Mucosa of stomach (tissue), 1 donor: ENCODE measurements around the gene CACNA2D3.

Source experiments
- H3K27me3 ChIP-seq: one replicate; pipeline ENCODE4 v1.7.0; 2013; ENCODE audit warnings: mild to moderate bottlenecking, low read length; ENCODE audit not compliant: control insufficient read depth, insufficient read depth
- H3K36me3 ChIP-seq: one replicate; pipeline ENCODE4 v1.7.0; 2013; ENCODE audit warnings: low read length; ENCODE audit not compliant: control insufficient read depth, insufficient read depth
- H3K4me1 ChIP-seq: one replicate; pipeline ENCODE4 v1.7.0; 2013; ENCODE audit warnings: mild to moderate bottlenecking, low read length; ENCODE audit not compliant: control insufficient read depth, insufficient read depth
- H3K4me3 ChIP-seq: one replicate; pipeline ENCODE4 v1.7.0; 2013; ENCODE audit warnings: low read length
- H3K9ac ChIP-seq: one replicate; pipeline ENCODE4 v1.7.0; 2013; ENCODE audit warnings: mild to moderate bottlenecking, low read length, moderate library complexity
- H3K9me3 ChIP-seq: one replicate; pipeline ENCODE4 v1.7.0; 2013; ENCODE audit warnings: mild to moderate bottlenecking, low read length, moderate library complexity; ENCODE audit not compliant: control insufficient read depth
- donor health status: Pancreatic carcinoma.

CACNA2D3 gene

GRCh38 chr3:54653456-54654195, 531.3 kb downstream of the CACNA2D3 start:
- H3K9me3 ChIP-seq = no peaks in the 10 kb centered on the region
- H3K4me3 ChIP-seq = no peak overlapping the region
- no peaks in the 10 kb centered on the region for H3K36me3 ChIP-seq
- H3K9ac ChIP-seq = no peak overlapping the region
- no peaks in the 10 kb centered on the region for H3K27me3 ChIP-seq
- no peaks in the 10 kb centered on the region for H3K4me1 ChIP-seq

GRCh38 chr3:54654776-54655175, 532.4 kb downstream of the CACNA2D3 start:
- no peak overlapping the region for H3K4me3 ChIP-seq
- no peaks in the 10 kb centered on the region for H3K36me3 ChIP-seq
- no peaks in the 10 kb centered on the region for H3K9me3 ChIP-seq
- H3K27me3 ChIP-seq = no peaks in the 10 kb centered on the region
- no peaks in the 10 kb centered on the region for H3K4me1 ChIP-seq
- no peak overlapping the region for H3K9ac ChIP-seq

GRCh38 chr3:54659347-54659746, 537.0 kb downstream of the CACNA2D3 start:
- Histone ChIP-seq H3K4me3 (no peak overlapping the region), H3K9ac (no peak overlapping the region), H3K36me3 (no peaks in the 10 kb centered on the region), H3K4me1 (no peaks in the 10 kb centered on the region), H3K27me3 (no peaks in the 10 kb centered on the region), H3K9me3 (no peaks in the 10 kb centered on the region)

GRCh38 chr3:54660714-54661132, 538.4 kb downstream of the CACNA2D3 start:
- Histone ChIP-seq H3K36me3 (no peaks in the 10 kb centered on the region), H3K9ac (no peak overlapping the region), H3K4me1 (no peaks in the 10 kb centered on the region), H3K27me3 (no peaks in the 10 kb centered on the region), H3K9me3 (no peaks in the 10 kb centered on the region), H3K4me3 (no peak overlapping the region)

GRCh38 chr3:54661151-54661550, 538.8 kb downstream of the CACNA2D3 start:
- no peak overlapping the region for H3K4me3 ChIP-seq

GRCh38 chr3:54663501-54664011, 541.2 kb downstream of the CACNA2D3 start:
- Histone ChIP-seq H3K4me3 (no peak overlapping the region), H3K9ac (no peak overlapping the region), H3K27me3 (no peaks in the 10 kb centered on the region), H3K4me1 (no peaks in the 10 kb centered on the region), H3K36me3 (no peaks in the 10 kb centered on the region), H3K9me3 (no peaks in the 10 kb centered on the region)

More at GRCh38 chr3:54661151-54661550, 538.8 kb downstream of the CACNA2D3 start:
- Histone ChIP-seq H3K9ac (no peak overlapping the region), H3K9me3 (no peaks in the 10 kb centered on the region), H3K36me3 (no peaks in the 10 kb centered on the region), H3K4me1 (no peaks in the 10 kb centered on the region), H3K27me3 (no peaks in the 10 kb centered on the region)

DNA sequence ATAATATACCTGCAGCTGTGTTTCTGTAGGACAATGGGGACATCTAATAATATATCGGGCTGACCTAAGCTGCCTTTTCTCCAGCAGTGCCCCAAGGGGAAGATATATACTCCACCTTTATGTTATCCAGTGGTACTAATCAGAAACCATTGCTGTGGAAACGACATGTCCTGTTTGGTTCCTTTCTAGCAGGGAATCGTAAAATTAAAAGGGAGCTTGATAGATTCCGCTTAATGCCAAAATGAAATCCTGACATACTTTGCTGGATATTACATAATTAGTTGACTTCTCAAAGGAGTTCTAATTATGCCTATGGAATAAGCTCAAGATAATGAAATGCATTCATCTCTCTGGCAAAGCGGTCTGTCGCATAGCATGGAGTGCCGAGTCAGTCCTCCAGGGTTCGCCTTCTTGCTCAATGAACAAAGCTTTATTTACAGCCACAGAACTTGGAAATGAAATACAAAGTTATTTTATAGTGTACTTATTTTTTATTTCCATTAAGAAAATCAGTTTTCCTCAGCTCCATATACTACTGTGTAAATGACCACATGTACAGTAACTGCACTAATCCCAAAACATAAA, 542.8 kb downstream of the CACNA2D3 start:
- H3K27me3 ChIP-seq = no peaks in the 10 kb centered on the region
- no peak overlapping the region for H3K4me3 ChIP-seq
- H3K9ac ChIP-seq = no peak overlapping the region
- H3K9me3 ChIP-seq = no peaks in the 10 kb centered on the region
- H3K4me1 ChIP-seq = no peaks in the 10 kb centered on the region
- no peaks in the 10 kb centered on the region for H3K36me3 ChIP-seq

- no peaks in the 10 kb centered on the region for H3K36me3 ChIP-seq
- no peaks in the 10 kb centered on the region for H3K27me3 ChIP-seq
- no peak overlapping the region for H3K4me3 ChIP-seq
- no peaks in the 10 kb centered on the region for H3K9me3 ChIP-seq
- H3K9ac ChIP-seq = no peak overlapping the region
- H3K4me1 ChIP-seq = no peaks in the 10 kb centered on the region
Observed at GRCh38 chr3:54668236-54668635, 545.9 kb downstream of the CACNA2D3 start.

DNA sequence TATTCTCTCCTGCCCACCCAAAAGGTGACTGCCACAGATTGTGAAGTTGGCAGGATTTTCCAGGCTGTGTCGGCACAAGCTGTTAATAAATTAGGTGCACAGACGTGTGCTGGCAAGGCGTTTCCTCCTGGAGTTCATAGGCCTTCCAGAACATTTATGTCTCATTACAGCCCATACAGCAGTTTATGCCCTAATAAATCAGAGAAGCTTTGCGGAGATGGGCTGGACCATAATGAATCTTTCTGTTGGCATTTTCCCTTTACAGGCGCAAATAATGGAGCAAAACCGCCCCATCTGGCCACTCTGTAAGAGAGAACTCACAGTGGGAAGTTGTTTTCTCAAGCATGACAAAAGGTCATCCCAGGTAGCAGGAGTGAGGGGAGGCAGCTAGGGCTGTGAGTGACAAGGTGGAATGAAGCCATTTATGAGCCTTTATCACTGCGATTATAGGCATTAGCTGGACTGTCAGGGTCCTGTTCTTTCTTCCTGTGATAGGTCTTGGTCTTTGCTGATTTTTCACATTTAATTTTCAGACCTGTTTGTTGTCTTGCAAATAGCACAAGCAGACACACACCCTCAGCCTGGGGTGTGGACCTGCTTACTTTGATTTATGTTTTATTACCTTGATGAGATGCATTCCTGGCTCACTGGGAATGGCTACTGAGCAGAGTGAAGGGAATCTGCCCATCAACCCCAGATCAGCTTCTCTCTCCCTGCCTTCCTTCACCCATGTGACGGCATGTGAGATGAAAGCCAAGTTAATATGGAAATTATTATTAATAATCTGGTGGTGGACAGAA, 548.0 kb downstream of the CACNA2D3 start:
- Histone ChIP-seq H3K4me3 (no peak overlapping the region), H3K9me3 (no peaks in the 10 kb centered on the region), H3K4me1 (no peaks in the 10 kb centered on the region), H3K9ac (no peak overlapping the region), H3K36me3 (no peaks in the 10 kb centered on the region), H3K27me3 (no peaks in the 10 kb centered on the region)

DNA sequence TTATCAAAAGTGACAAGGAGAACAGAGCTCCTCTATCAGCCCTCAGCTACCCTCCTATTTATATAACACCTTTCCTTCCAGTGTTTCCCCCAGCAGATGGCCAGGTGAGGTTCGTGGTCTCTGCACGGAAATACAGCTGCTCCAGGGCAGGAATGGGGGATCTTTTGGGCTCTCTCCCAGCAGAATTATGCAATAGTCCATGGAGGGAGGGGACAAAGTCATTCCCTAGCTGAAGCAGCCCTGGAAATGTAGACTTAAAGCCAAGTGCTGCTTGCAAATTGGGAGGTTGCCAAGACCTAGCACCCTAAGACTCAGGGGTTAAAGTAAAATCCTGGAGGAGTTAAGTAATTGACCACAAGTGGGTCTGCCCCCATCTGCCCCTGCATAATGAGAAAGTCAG, 549.2 kb downstream of the CACNA2D3 start:
- Histone ChIP-seq H3K9ac (no peak overlapping the region), H3K9me3 (no peaks in the 10 kb centered on the region), H3K4me1 (no peaks in the 10 kb centered on the region), H3K36me3 (no peaks in the 10 kb centered on the region), H3K4me3 (no peak overlapping the region), H3K27me3 (no peaks in the 10 kb centered on the region)

DNA sequence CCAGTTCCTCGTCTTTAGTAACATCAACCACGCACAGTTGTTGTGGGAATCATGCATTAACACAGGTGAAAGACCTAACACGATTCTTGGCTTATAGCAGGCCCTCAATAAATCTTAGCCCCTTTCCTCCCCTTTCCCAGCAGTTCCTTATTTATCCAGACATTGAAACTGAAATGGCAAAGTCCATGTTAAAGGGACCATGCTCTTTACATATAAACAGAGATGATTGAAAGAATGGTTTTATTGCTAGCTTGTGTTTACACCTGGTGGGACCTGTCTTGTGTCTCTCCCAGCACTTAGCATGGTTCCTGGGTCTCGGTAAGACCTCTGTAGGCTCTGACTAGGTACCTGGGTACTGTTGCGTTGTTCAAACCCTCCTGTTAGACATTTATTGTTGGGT, 553.7 kb downstream of the CACNA2D3 start:
- H3K27me3 ChIP-seq = no peaks in the 10 kb centered on the region
- no peak overlapping the region for H3K4me3 ChIP-seq
- no peaks in the 10 kb centered on the region for H3K4me1 ChIP-seq
- H3K36me3 ChIP-seq = no peaks in the 10 kb centered on the region
- H3K9me3 ChIP-seq = no peaks in the 10 kb centered on the region
- H3K9ac ChIP-seq = no peak overlapping the region

DNA sequence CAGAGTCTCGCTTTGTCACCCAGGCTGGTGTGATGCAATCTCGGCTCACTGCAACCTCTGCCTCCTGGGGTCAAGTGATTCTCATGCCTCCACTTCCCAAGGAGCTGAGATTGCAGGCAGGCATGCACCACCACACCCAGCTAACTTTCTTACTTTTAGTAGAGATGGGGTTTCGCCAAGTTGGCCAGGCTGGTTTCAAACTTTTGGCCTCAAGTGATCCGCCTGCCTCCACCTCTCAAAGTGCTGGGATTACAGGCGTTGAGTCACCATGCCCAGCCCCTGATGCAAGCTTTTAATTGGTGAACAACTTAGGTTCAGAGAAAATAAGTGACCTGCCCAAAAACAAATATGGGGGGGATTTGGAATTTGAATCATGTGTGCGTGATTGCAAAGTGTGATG, 559.4 kb downstream of the CACNA2D3 start:
- H3K9me3 ChIP-seq = no peaks in the 10 kb centered on the region
- no peaks in the 10 kb centered on the region for H3K4me1 ChIP-seq
- no peak overlapping the region for H3K9ac ChIP-seq
- no peaks in the 10 kb centered on the region for H3K27me3 ChIP-seq
- no peak overlapping the region for H3K4me3 ChIP-seq
- H3K36me3 ChIP-seq = no peaks in the 10 kb centered on the region
